Stomach (tissue), 4 donors: ENCODE data around the gene EPB41L2.

Experiments used
- POLR2A ChIP-seq, 4 donors: fragments of 450-650 bp; IDR thresholded peaks; one replicate each; pipeline ENCODE4 v1.6.1; 2016; ENCODE audit warnings: antibody characterized with exemption in 4 of 4, control low read depth in 2 of 4, mild to moderate bottlenecking in 1 of 4, moderate library complexity in 1 of 4
- POLR2AphosphoS5 ChIP-seq, 3 donors: sonication (generic); formaldehyde crosslinking; IDR thresholded peaks; one replicate each; pipeline ENCODE4 v1.6.1; 2016; ENCODE audit warnings: antibody characterized with exemption in 3 of 3
- TF ChIP-seq, protein P1 (sequence below), 7 experiments: fragments of 450-650 bp in 4 of 7; fragments of 200-600 bp in 3 of 7; sonication (generic) in 3 of 7; IDR thresholded peaks; one replicate each; pipeline ENCODE4 v1.5.1; 2016 to 2019; ENCODE audit warnings: antibody characterized with exemption in 7 of 7, control low read depth in 2 of 7, mild to moderate bottlenecking in 1 of 7

- TF ChIP-seq POLR2A (IDR thresholded peaks at IDR 0.05) (no peak), POLR2AphosphoS5 (IDR thresholded peaks at IDR 0.05) (peak in 1 of 3 donors; percentile 12)
- TF ChIP-seq, protein P1, sequence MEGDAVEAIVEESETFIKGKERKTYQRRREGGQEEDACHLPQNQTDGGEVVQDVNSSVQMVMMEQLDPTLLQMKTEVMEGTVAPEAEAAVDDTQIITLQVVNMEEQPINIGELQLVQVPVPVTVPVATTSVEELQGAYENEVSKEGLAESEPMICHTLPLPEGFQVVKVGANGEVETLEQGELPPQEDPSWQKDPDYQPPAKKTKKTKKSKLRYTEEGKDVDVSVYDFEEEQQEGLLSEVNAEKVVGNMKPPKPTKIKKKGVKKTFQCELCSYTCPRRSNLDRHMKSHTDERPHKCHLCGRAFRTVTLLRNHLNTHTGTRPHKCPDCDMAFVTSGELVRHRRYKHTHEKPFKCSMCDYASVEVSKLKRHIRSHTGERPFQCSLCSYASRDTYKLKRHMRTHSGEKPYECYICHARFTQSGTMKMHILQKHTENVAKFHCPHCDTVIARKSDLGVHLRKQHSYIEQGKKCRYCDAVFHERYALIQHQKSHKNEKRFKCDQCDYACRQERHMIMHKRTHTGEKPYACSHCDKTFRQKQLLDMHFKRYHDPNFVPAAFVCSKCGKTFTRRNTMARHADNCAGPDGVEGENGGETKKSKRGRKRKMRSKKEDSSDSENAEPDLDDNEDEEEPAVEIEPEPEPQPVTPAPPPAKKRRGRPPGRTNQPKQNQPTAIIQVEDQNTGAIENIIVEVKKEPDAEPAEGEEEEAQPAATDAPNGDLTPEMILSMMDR (IDR thresholded peaks at IDR 0.05), result no peak
Measured at GRCh38 chr6:130955755-130956154, 107.3 kb downstream of the EPB41L2 start.
